Activated CD8-positive, alpha-beta T cell treated with anti-CD3 and anti-CD28 coated beads for 36 hours (primary cell): ENCODE measurements around the gene SYT14. TPM values are rescaled to one million over a fixed set of nuclear protein-coding genes. Genes with fewer than 3 reads are reported as not detected.
"Not testable (repeated sequence)": the region's sequence is repeated elsewhere in the genome, so short reads cannot be mapped to it uniquely, and the experiment has no call there.

Source experiments
- ATAC-seq: fragments of 200-7000 bp; cut with Tn5 transposase; one replicate; pipeline ENCODE4 v1.10.0; 2021; ENCODE audit warnings: mild to moderate bottlenecking, moderate library complexity
- CTCF ChIA-PET: fragments of 350-600 bp; sonication (Branson Sonifier 250); formaldehyde crosslinking; loops from one replicate; lab custom pipeline; 2021; ENCODE audit warnings: antibody characterized with exemption; lab: Charles Lee
- POLR2A ChIA-PET: fragments of 350-600 bp; sonication (Branson Sonifier 250); formaldehyde crosslinking; loops from one replicate; lab custom pipeline; 2021; ENCODE audit warnings: antibody characterized with exemption; lab: Charles Lee
- DNase-seq: peaks from one replicate; pipeline ENCODE4 v3.0.0-alpha.2; 2020
- H3K27ac Mint-ChIP-seq: one replicate; pipeline ENCODE4 v1.8.0; 2021; ENCODE audit warnings: mild to moderate bottlenecking, mixed read lengths
- H3K27me3 Mint-ChIP-seq: one replicate; pipeline ENCODE4 v1.8.0; 2021; ENCODE audit warnings: mixed read lengths
- H3K36me3 Mint-ChIP-seq: one replicate; pipeline ENCODE4 v1.8.0; 2021; ENCODE audit warnings: low read depth, mixed read lengths
- H3K4me1 Mint-ChIP-seq: one replicate; pipeline ENCODE4 v1.8.0; 2021; ENCODE audit warnings: low read depth, mixed read lengths
- H3K4me3 Mint-ChIP-seq: one replicate; pipeline ENCODE4 v1.8.0; 2021; ENCODE audit warnings: mild to moderate bottlenecking, moderate library complexity, mixed read lengths
- H3K9me3 Mint-ChIP-seq: one replicate; pipeline ENCODE4 v1.8.0; 2021; ENCODE audit warnings: mixed read lengths
- CTCF ChIP-seq: fragments of 200-600 bp; IDR thresholded peaks from one replicate; pipeline ENCODE4 v1.8.0; 2022; ENCODE audit warnings: antibody characterized with exemption, mild to moderate bottlenecking
- intact Hi-C: fragments of 100-400 bp; cut with micrococcal nuclease; formaldehyde crosslinking; loops from one replicate; pipeline ENCODE4 v1.10.0; 2022
- total RNA-seq, 2 experiments: library from RNA; stranded (reverse); gene quantifications; one replicate each; pipeline ENCODE4 v1.2.3, GENCODE V29; 2021

Gene SYT14
- total RNA-seq, 2 experiments from 2014 or later, result not detected

- no peak overlapping the region for H3K4me3 Mint-ChIP-seq
- CTCF ChIA-PET, result no interaction called here
Measured at GRCh38 chr1:210104103-210104502, 166.1 kb downstream of the SYT14 start.

GRCh38 chr1:210112906-210113305, 174.9 kb downstream of the SYT14 start:
- CTCF ChIA-PET, H3K4me1 Mint-ChIP-seq, ATAC-seq, H3K27ac Mint-ChIP-seq, DNase-seq, H3K4me3 Mint-ChIP-seq, H3K27me3 Mint-ChIP-seq, H3K36me3 Mint-ChIP-seq, POLR2A ChIA-PET, H3K9me3 Mint-ChIP-seq, intact Hi-C loops: not testable (repeated sequence)

More at GRCh38 chr1:210104103-210104502, 166.1 kb downstream of the SYT14 start:
- Mint-ChIP-seq H3K27ac (no peak overlapping the region), H3K9me3 (no peaks in the 10 kb centered on the region), H3K36me3 (no peaks in the 10 kb centered on the region), H3K27me3 (peaks cover 7% of the 10 kb centered on the region), H3K4me1 (no peaks in the 10 kb centered on the region)
- POLR2A ChIA-PET, result interaction anchor here (1.1 kb wide), 1 partner anchor 17 kb away, joined by 3 read pairs; no protein-coding TSS in a partner anchor
- DNase-seq (no peak), ATAC-seq (no peak)
- no peak for TF ChIP-seq CTCF
- intact Hi-C loops, result no loop called here

- ChIA-PET CTCF (no interaction called here), POLR2A (no interaction called here)
- Mint-ChIP-seq H3K27me3 (no peaks in the 10 kb centered on the region), H3K27ac (no peak overlapping the region), H3K9me3 (no peaks in the 10 kb centered on the region), H3K36me3 (no peaks in the 10 kb centered on the region), H3K4me1 (no peaks in the 10 kb centered on the region), H3K4me3 (no peak overlapping the region)
- DNase-seq, result no peak
- no peak for TF ChIP-seq CTCF
- no peak for ATAC-seq
- intact Hi-C loops, result no loop called here
Measured at GRCh38 chr1:210117198-210117597, 179.2 kb downstream of the SYT14 start.

GRCh38 chr1:210117681-210118170, 179.7 kb downstream of the SYT14 start:
- POLR2A ChIA-PET, result no interaction called here
- ATAC-seq, result no peak
- H3K4me1 Mint-ChIP-seq, result no peaks in the 10 kb centered on the region
- H3K27me3 Mint-ChIP-seq, result no peaks in the 10 kb centered on the region
- DNase-seq, result no peak
- H3K36me3 Mint-ChIP-seq, result no peaks in the 10 kb centered on the region
- H3K27ac Mint-ChIP-seq, result no peak overlapping the region
- CTCF ChIA-PET, result no interaction called here
- no peaks in the 10 kb centered on the region for H3K9me3 Mint-ChIP-seq
- no peak overlapping the region for H3K4me3 Mint-ChIP-seq
- intact Hi-C loops, result no loop called here
- no peak for TF ChIP-seq CTCF

- H3K27ac Mint-ChIP-seq, result no peak overlapping the region
- no peaks in the 10 kb centered on the region for H3K4me1 Mint-ChIP-seq
- no peak for TF ChIP-seq CTCF
- ChIA-PET CTCF (no interaction called here), POLR2A (no interaction called here)
- no peaks in the 10 kb centered on the region for H3K27me3 Mint-ChIP-seq
- H3K9me3 Mint-ChIP-seq, result no peaks in the 10 kb centered on the region
- intact Hi-C loops, result no loop called here
- ATAC-seq (no peak), DNase-seq (no peak)
- no peaks in the 10 kb centered on the region for H3K36me3 Mint-ChIP-seq
- H3K4me3 Mint-ChIP-seq, result no peak overlapping the region
Measured at GRCh38 chr1:210123383-210123782, 185.4 kb downstream of the SYT14 start.
